NCI-H1092 (cell line): ENCODE results near the gene USP49.

Experiments
- DNase-seq: peaks from one replicate; lab custom pipeline; 2025; lab: John Stamatoyannopoulos, UW

Gene USP49

GRCh38 chr6:41874741-41875140 is 20.4 kb downstream of the USP49 start:
- no peak for DNase-seq

- DNase-seq: no peak
Measured at GRCh38 chr6:41872147-41872546, 23.0 kb downstream of the USP49 start.

GRCh38 chr6:41871691-41872090 is 23.5 kb downstream of the USP49 start:
- no peak for DNase-seq

- no peak for DNase-seq
Measured at GRCh38 chr6:41859356-41859755, 35.8 kb downstream of the USP49 start.

GRCh38 chr6:41858703-41859102 is 36.5 kb downstream of the USP49 start:
- no peak for DNase-seq

GRCh38 chr6:41850861-41851260 is 44.3 kb downstream of the USP49 start:
- DNase-seq: no peak

- no peak for DNase-seq
Measured at GRCh38 chr6:41846666-41847237, 48.4 kb downstream of the USP49 start.

- DNase-seq: no peak
Measured at GRCh38 chr6:41843178-41843577, 52.0 kb downstream of the USP49 start.

GRCh38 chr6:41840326-41840725 is 54.8 kb downstream of the USP49 start:
- no peak for DNase-seq

- no peak for DNase-seq
Measured at GRCh38 chr6:41836660-41837052, 58.5 kb downstream of the USP49 start.

- no peak for DNase-seq
Measured at GRCh38 chr6:41836022-41836659, 59.0 kb downstream of the USP49 start.

GRCh38 chr6:41832263-41832662 is 62.9 kb downstream of the USP49 start:
- DNase-seq: no peak

GRCh38 chr6:41826343-41827022 is 68.7 kb downstream of the USP49 start:
- no peak for DNase-seq

- no peak for DNase-seq
Measured at GRCh38 chr6:41824571-41825569, 70.3 kb downstream of the USP49 start.

- no peak for DNase-seq
Measured at GRCh38 chr6:41823178-41823577, 72.0 kb downstream of the USP49 start.

GRCh38 chr6:41822021-41822420 is 73.2 kb downstream of the USP49 start:
- no peak for DNase-seq

GRCh38 chr6:41821266-41821665 is 73.9 kb downstream of the USP49 start:
- DNase-seq: no peak

GRCh38 chr6:41818271-41819054 is 76.7 kb downstream of the USP49 start:
- DNase-seq: no peak

GRCh38 chr6:41815587-41815986 is 79.6 kb downstream of the USP49 start:
- no peak for DNase-seq

- no peak for DNase-seq
Measured at GRCh38 chr6:41814629-41815028, 80.5 kb downstream of the USP49 start.

- DNase-seq: no peak
Measured at GRCh38 chr6:41813956-41814355, 81.2 kb downstream of the USP49 start.

GRCh38 chr6:41813469-41813868 is 81.7 kb downstream of the USP49 start:
- DNase-seq: no peak
